Measurements from ENCODE around the gene PHC1.
A peak's percentile ranks its signal among the peaks of the same experiment; 100 is the strongest.

The PHC1 gene

DNA sequence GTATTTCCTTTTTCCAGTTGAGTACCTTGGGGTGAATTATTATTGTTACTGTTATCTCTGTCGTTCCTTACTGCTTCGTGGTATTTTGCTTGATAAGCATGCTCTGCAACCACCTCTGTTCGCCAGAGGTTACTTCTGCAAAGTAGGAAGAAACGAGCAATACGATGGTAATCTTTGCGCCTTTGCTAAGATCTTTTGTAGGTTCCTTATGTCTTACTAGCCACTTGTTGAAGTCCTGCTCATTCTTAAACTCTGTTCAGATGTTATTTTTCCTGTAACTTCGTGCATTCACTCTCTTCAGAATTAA is 35.9 kb downstream of the PHC1 start:
- no peak for DNase-seq (ENCODE audit: low spot score)

DNA sequence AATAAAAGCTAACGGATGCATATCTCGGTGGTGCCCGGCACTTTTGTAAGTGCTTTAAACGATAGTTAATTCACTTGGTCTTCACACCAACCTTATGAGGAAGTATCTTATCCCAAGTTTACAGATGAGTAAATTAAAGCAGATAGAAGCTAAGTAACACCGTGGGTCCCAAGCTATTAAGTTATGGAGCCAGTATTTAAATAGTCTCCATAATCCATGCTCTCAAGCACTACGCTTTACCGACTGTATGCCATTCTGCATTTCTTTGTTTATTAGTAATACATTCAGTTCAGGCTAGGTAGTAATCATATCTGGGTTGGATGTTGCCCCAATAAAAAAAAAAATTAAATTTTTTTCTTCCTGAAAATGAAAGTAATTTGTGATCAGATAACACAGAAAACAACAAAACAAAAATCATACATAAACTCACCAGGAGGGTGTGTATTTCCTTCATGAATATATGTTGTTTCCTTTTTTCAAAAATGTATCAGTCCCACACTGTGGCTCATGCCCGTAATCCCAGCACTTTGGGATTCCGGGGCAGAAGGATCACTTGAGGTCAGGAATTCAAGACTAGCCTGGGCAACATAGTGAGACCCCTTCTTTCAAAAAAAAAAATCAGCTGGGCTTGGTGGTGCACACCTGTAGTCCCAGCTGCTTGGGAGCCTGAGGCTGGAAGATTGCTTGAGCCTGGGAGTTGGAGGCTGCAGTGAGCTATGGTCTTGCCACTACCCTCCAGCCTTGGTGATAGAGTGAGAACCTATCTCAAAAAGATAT is 36.6 kb downstream of the PHC1 start:
- peak; percentile 51 for DNase-seq (ENCODE audit: low spot score)

GRCh38 chr12:8951744-8952143 is 37.4 kb downstream of the PHC1 start:
- peak; percentile 46 for DNase-seq (ENCODE audit: low spot score)

DNA sequence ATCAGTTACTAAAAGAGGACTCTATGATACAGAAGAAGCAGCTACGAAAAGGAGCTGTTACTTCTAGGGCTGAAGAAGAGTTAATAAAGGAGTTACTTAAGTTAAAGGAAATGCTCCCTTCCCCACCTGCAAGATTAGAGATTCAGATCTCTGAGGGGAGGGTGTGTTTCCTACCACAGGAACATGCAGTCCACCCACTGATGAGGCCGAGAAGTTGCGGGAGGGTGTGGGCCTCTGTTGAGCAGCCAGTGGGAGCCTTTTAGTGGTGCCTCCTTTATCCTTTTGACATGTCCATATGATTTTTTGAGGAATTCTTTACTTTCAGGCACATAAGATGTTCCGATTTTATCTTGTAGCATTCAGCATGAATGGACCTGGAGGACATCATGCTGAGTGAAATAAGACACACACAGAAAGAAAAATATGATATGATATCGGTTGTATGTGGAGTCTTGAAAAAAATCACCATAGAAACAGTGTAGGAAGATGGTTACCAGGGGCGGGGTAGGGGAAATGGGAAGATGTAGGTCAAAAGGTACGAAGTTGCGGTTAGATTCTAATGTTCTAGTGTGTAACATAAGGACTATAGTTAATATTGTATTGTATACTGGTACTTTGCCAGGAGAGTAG is 39.6 kb downstream of the PHC1 start:
- DNase-seq (ENCODE audit: low spot score) = peak; percentile 71

GRCh38 chr12:8956073-8956472 is 41.8 kb downstream of the PHC1 start:
- DNase-seq (ENCODE audit: low spot score) = no peak

DNA sequence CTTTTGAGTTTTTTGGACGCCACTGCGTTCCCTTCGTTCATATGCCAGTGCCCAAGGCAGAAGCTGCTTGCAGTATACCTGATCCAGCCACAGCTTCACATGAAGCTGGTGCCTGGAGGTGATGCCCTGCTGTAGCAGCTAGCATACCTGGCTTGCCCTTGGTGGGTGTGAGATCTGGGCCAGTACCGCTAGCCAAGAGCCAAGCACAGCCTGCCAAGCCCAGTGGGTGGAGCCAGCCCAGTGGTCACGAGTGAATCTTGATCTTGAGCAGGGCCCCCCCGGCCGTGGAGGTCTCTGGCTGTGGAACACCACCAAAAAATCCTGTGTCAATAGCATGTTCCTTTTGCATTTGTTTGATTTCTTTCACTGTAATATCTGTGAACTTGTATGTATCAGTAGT is 42.5 kb downstream of the PHC1 start:
- no peak for DNase-seq (ENCODE audit: low spot score)

DNA sequence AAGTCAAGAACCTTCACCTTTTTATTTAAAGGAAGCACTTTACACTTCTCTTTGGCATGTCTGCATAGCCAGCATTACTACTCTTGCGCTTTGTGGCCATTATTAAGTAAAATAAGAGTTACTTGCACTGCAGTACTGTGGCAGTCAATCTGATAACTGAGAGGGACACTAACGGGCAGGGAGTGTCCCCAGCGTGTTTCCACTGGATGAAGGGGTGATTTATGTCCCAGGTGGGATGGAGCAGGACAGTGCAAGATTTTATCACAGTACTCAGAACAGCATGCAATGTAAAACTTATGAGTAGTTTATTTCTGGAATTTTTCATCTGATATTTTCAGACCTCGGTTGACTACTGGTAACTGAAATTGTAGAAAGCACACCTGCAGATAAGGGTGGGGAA is 43.3 kb downstream of the PHC1 start:
- no peak for DNase-seq (ENCODE audit: low spot score)

DNA sequence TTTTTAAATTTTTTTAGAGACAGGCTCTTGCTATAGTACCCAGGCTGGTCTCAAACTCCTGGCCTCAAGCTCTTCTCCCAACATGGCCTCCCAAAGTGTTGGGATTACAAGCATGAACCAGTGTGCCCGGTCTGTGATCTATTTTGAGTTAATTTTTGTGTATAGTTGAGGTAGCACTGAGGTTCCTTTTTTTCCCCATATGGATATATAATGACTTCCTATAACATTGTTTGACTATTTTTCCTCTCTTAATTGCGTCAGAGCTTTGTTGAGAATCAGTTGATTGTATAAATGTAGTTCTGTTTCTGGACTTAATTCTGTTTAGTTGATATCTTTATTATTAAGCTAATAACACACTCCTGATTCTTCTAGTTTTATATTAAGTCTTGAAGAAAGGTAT is 43.8 kb downstream of the PHC1 start:
- no peak for DNase-seq (ENCODE audit: low spot score)

DNA sequence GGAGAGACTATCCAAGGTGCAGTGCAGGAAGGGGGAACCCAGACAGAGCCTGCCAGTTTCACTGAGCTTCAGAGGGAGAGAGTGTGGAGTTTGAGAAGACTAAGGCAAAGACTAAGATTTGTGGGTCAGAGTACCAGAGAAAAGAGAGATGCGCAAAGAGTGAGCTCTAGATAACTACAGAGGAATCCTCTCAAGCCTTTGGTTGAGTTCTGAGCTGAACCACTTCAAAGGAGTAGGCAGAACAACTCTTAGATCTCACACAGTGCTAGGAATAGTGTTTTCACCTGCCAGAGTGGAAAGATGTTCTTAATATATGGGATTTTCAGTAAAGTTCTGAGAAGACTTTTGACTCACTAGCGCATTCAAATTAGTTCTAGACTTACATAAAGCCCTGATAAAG is 45.9 kb downstream of the PHC1 start:
- peak; percentile 50 for DNase-seq (ENCODE audit: low spot score)

DNA sequence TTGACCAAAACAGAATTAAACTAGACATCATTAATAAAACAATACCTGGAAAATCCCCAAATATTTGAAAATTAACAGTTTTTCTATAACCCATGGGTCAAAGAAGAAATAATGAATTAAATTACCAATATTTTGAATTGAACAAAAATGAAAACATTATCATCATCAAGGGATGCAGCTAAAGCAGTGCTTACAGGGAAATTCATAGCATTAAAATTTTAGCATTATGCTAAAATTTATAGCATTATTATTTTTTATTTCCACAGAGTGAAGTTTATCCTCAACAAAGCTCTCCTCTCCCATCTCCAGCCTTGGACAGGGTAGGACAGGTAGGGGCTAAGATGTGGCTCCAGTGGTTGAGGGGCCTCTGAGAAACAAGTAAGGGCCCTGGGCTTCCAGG is 54.5 kb downstream of the PHC1 start:
- no peak for DNase-seq (ENCODE audit: low spot score)

DNA sequence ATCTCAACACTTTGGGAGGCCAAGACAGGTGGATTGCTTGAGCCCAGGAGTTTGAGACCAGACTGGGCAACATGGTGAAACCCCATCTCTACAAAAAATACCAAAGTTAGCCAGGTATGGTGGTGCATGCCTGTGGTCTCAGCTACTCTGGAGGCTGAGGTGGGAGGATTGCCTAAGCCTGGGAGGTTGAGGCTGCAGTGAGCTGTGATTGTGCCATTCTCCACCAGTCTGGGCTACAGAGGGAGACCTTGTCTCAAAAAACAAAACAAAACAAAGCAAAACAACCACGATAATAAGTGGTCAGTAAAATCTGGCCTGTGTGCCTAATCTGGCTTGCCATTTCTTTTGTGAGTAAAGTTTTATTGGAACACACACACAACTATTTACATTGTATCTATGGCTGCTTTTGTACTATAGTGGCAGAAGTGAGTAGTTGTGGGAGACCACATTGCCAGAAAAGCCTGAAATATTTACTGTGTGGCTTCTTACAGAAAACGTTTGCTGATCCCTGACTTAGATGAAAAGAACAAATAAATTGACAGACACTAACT is 55.6 kb downstream of the PHC1 start:
- no peak for DNase-seq (ENCODE audit: low spot score)

- no peak for DNase-seq (ENCODE audit: low spot score)
These were observed 56.1 kb downstream of the PHC1 start for GRCh38 chr12:8970432-8970831.

DNA sequence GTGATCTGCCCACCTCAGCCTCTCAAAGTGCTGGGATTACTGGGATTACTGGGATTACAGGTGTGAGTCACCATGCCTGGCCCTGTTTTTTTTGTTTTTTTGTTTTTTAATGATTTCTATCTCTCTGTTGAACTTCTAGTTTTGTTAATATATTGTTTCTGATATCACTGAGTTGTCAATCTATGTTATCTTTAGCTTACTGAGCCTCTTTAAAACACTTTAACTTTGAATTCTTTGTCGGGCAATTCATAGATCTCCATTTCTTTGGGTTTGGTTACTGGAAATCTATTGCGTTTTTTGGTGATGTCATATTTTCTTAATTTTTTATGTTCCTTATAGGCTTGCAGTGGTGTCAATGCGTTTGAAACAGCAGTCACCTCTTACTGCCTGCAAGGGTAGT is 65.8 kb downstream of the PHC1 start:
- DNase-seq (ENCODE audit: low spot score) = no peak

GRCh38 chr12:8985213-8985754 is 71.0 kb downstream of the PHC1 start:
- DNase-seq (ENCODE audit: low spot score) = no peak

GRCh38 chr12:8987163-8987562 is 72.9 kb downstream of the PHC1 start:
- DNase-seq (ENCODE audit: low spot score) = no peak

- DNase-seq (ENCODE audit: low spot score) = no peak
These were observed 73.4 kb downstream of the PHC1 start for GRCh38 chr12:8987685-8988084.

- DNase-seq (ENCODE audit: low spot score) = no peak
These were observed 75.1 kb downstream of the PHC1 start, which contains the start of gene KLRG1 for GRCh38 chr12:8989413-8989812. KLRG1 (plus strand) TSS chr12:8989546; CDS start chr12:8989636, 90 bp downstream.

Measured in CD4-positive, alpha-beta T cell treated with Interleukin-6 at 100 ng/mL for 8 hours (primary cell).